ENCODE results near the gene ATF2. TPM values are rescaled to one million over a fixed set of nuclear protein-coding genes. Genes with fewer than 3 reads are reported as not detected.

Gene ATF2
- total and polyA plus RNA-seq, 2 of the 4 experiments (the other 2 are of a cell fraction) = 23.2 to 60.0 TPM

- peaks cover 8% of the 10 kb centered on the region for H3K36me3 ChIP-seq (ENCODE audit: control insufficient read depth, insufficient read depth, low read length)
- H2AFZ ChIP-seq (replicated peaks; ENCODE audit: low read length, poor library complexity) = no peak overlapping the region
- H3K4me1 ChIP-seq (ENCODE audit: control insufficient read depth, insufficient read depth, low read length) = no peaks in the 10 kb centered on the region
- H2AK9ac ChIP-seq (replicated peaks; ENCODE audit: low read depth, low read length, poor library complexity) = no peak overlapping the region
- no peak overlapping the region for H2BK15ac ChIP-seq (ENCODE audit: low read depth, low read length)
- no peak for DNase-seq
- H4K8ac ChIP-seq (ENCODE audit: low read depth in 2 of 2, low read length in 2 of 2) = no peak overlapping the region
- H4K5ac ChIP-seq (ENCODE audit: low read depth, low read length) = no peak overlapping the region
- H4K20me1 ChIP-seq (ENCODE audit: insufficient read depth, low read length) = no peaks in the 10 kb centered on the region
- dilution Hi-C loops (cut with HindIII; ENCODE audit: low sequenced_read_pairs, unreplicated experiment) (no loop called here), in situ Hi-C loops (cut with MboI; ENCODE audit: low sequenced_read_pairs) (no loop called here), intact Hi-C loops (cut with micrococcal nuclease) (no loop called here)
- no peak overlapping the region for H2AK5ac ChIP-seq (ENCODE audit: low read depth, low read length)
- no peak overlapping the region for H3K14ac ChIP-seq (replicated peaks; ENCODE audit: low read depth, low read length)
- TF ChIP-seq FOS (IDR thresholded peaks at IDR 0.05; ENCODE audit: low read depth, low read length) (no peak), ELK1 (IDR thresholded peaks at IDR 0.05; ENCODE audit: borderline replicate concordance, low read depth, low read length) (no peak), CHD1 (IDR thresholded peaks at IDR 0.05; ENCODE audit: low read depth, low read length) (no peak), BHLHE40 (IDR thresholded peaks at IDR 0.05; ENCODE audit: low read depth, low read length) (no peak)
- ATAC-seq (ENCODE audit: low read depth) = no peak
- no peaks in the 10 kb centered on the region for H3K27me3 ChIP-seq (ENCODE audit: control insufficient read depth, insufficient read depth, low read length)
- no peak overlapping the region for H3K56ac ChIP-seq (ENCODE audit: extremely low read depth, insufficient read depth, low read length)
- no peak overlapping the region for H3K18ac ChIP-seq (ENCODE audit: low read depth, low read length)
- ChIA-PET POLR2A (ENCODE audit: unreplicated experiment) (no interaction called here), CTCF (no interaction called here)
- H2BK120ac ChIP-seq (ENCODE audit: low read depth, low read length) = no peak overlapping the region
- no peaks in the 10 kb centered on the region for H3K9me1 ChIP-seq (ENCODE audit: insufficient read depth, low read length)
- H3K4me3 ChIP-seq (ENCODE audit: insufficient read depth, low read depth, low read length) = no peak overlapping the region
- no peak overlapping the region for H3K4me2 ChIP-seq (ENCODE audit: low read depth, low read length)
- H3K23ac ChIP-seq (ENCODE audit: low read depth, low read length) = no peak overlapping the region
- WGBS, 2 experiments (ENCODE audit: extremely low coverage in 2 of 2, insufficient read length in 1 of 2) = no CpG with 5 or more reads among the region's 6 CpGs
- no peak overlapping the region for H3K9ac ChIP-seq (ENCODE audit: low read depth, low read length)
- BruUV-seq (replicated peaks) = no TSS peak
- no peak overlapping the region for H4K91ac ChIP-seq (ENCODE audit: insufficient read depth, low read depth, low read length)
- H3K79me1 ChIP-seq (ENCODE audit: low read depth in 1 of 2, low read length in 2 of 2) = peaks cover 0 to 5% of the 10 kb centered on the region in 2 experiments; a peak in 1 of 4 replicates
- no peak overlapping the region for H3K27ac ChIP-seq (ENCODE audit: insufficient read depth, low read length)
- H3K4ac ChIP-seq (ENCODE audit: low read depth, low read length) = no peak overlapping the region
- no peak overlapping the region for H2BK20ac ChIP-seq (ENCODE audit: low read depth, low read length)
- H2BK5ac ChIP-seq (ENCODE audit: low read depth, low read length, poor library complexity, severe bottlenecking) = no peak overlapping the region
- no peaks in the 10 kb centered on the region for H3K9me3 ChIP-seq (ENCODE audit: control insufficient read depth, insufficient read depth, low read length)
These were observed 93.5 kb downstream of the ATF2 start for GRCh38 chr2:175074478-175074877.

Data from IMR-90 (cell line).